Measurements from ENCODE around the gene D2HGDH.

D2HGDH gene

DNA sequence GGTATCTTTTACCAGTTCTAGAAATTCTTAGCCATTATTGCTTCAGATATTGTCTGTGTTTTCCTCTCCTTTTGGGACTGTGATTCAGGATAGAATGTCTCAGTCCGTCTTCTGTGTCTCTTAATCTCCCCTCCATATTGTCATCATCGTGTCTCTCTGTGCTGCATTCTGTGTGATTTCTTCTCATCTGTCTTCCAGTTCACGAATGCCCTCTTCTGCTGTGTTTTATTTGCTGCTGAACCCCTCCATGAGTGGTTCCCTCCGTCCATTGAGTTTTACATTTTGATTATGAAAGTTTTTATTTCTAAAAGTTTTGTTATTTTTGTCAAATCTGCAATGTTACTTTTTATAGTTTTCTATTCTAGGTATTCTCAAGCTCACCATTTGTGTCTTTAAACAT is 11.7 kb downstream of the D2HGDH start:
- Histone ChIP-seq H3K4ac (ENCODE audit: low read depth, low read length) (no peak overlapping the region), H3K18ac (ENCODE audit: low read length) (no peak overlapping the region), H2BK120ac (ENCODE audit: low read depth, low read length) (no peak overlapping the region), H3K27ac (ENCODE audit: low read depth, low read length) (no peak overlapping the region), H3K36me3 (ENCODE audit: control insufficient read depth, insufficient read depth, low read length) (no peaks in the 10 kb centered on the region), H3K23ac (ENCODE audit: low read length) (no peak overlapping the region), H3K9ac (ENCODE audit: low read length) (no peak overlapping the region), H3K56ac (ENCODE audit: low read length) (no peak overlapping the region), H4K8ac (ENCODE audit: low read depth, low read length) (no peak overlapping the region), H3K4me2 (ENCODE audit: low read length) (no peak overlapping the region), H3K79me2 (ENCODE audit: control insufficient read depth, insufficient read depth, low read length) (no peaks in the 10 kb centered on the region), H3K4me1 (ENCODE audit: control insufficient read depth, low read depth, low read length) (no peaks in the 10 kb centered on the region), H3K79me1 (ENCODE audit: low read length) (no peaks in the 10 kb centered on the region), H4K5ac (ENCODE audit: low read length) (no peak overlapping the region), H3K27me3 (ENCODE audit: insufficient read depth, low read length, poor library complexity) (no peaks in the 10 kb centered on the region), H2AK5ac (ENCODE audit: low read length) (no peak overlapping the region), H2BK15ac (replicated peaks; ENCODE audit: low read depth) (no peak overlapping the region), H3K4me3 (ENCODE audit: low read length) (no peak overlapping the region), H2BK5ac (ENCODE audit: low read length) (no peak overlapping the region)
- no CpG with 5 or more reads among the region's 4 CpGs for WGBS (ENCODE audit: extremely low coverage, insufficient coverage, low lambda C conversion rate)
- DNase-seq = no peak

DNA sequence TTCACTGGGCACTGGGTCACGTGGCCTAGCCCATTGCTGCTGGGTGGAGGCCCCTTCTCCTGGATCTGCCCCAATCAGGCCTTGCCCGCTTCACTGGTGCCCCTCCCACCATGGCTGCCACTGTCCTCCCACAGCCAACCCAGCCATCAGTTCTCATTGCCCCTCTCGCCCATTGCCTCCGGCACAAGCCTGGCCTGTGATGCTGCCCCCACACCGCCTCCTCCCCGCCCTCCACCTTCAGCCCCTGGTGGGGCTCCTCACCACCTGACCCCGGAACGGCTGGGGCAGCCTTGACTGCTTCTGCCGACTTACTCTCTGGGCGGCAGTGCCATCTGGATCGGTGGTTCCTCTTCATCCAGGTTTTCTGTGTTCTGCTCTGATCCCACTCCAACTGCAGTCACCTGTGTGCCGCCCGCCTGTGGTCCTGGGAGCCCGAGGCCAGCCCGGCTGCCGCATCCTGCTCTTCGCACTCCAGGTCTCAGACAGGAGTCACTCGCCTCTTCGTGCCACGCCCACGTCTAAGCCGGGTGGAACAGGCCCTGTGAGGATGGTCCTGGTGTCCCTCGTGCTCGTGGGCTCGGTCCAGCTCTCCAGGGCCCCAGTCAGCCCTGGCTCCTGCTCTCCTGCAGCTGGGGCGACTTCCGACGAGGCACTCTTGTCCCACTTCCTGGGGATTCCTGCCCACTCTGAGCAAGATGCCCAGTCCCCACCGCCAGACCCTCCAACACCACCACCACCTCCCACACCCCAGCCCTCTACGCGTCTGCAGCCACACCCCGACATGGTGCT is 14.2 kb downstream of the D2HGDH start:
- no peak overlapping the region for H3K18ac ChIP-seq (ENCODE audit: low read length)
- H3K4ac ChIP-seq (ENCODE audit: low read depth, low read length) = no peak overlapping the region
- no peak for DNase-seq
- no peak overlapping the region for H2BK15ac ChIP-seq (replicated peaks; ENCODE audit: low read depth)
- no peaks in the 10 kb centered on the region for H3K36me3 ChIP-seq (ENCODE audit: control insufficient read depth, insufficient read depth, low read length)
- H3K4me2 ChIP-seq (ENCODE audit: low read length) = no peak overlapping the region
- H3K56ac ChIP-seq (ENCODE audit: low read length) = no peak overlapping the region
- WGBS (ENCODE audit: extremely low coverage, insufficient coverage, low lambda C conversion rate) = no CpG with 5 or more reads among the region's 32 CpGs
- H3K4me1 ChIP-seq (ENCODE audit: control insufficient read depth, low read depth, low read length) = no peaks in the 10 kb centered on the region
- H3K27me3 ChIP-seq (ENCODE audit: insufficient read depth, low read length, poor library complexity) = no peaks in the 10 kb centered on the region
- no peak overlapping the region for H3K4me3 ChIP-seq (ENCODE audit: low read length)
- no peaks in the 10 kb centered on the region for H3K79me1 ChIP-seq (ENCODE audit: low read length)
- H2BK120ac ChIP-seq (ENCODE audit: low read depth, low read length) = no peak overlapping the region
- H3K9ac ChIP-seq (ENCODE audit: low read length) = no peak overlapping the region
- H3K27ac ChIP-seq (ENCODE audit: low read depth, low read length) = no peak overlapping the region
- H3K79me2 ChIP-seq (ENCODE audit: control insufficient read depth, insufficient read depth, low read length) = no peaks in the 10 kb centered on the region
- H2AK5ac ChIP-seq (ENCODE audit: low read length) = no peak overlapping the region
- no peak overlapping the region for H4K8ac ChIP-seq (ENCODE audit: low read depth, low read length)
- H4K5ac ChIP-seq (ENCODE audit: low read length) = no peak overlapping the region
- H2BK5ac ChIP-seq (ENCODE audit: low read length) = no peak overlapping the region
- H3K23ac ChIP-seq (ENCODE audit: low read length) = no peak overlapping the region

GRCh38 chr2:241750076-241750840 is 15.8 kb downstream of the D2HGDH start:
- Histone ChIP-seq H3K18ac (ENCODE audit: low read length) (no peak overlapping the region), H4K8ac (ENCODE audit: low read depth, low read length) (no peak overlapping the region), H3K9ac (ENCODE audit: low read length) (no peak overlapping the region), H3K4me2 (ENCODE audit: low read length) (no peak overlapping the region), H4K5ac (ENCODE audit: low read length) (no peak overlapping the region), H3K56ac (ENCODE audit: low read length) (no peak overlapping the region), H3K27me3 (ENCODE audit: insufficient read depth, low read length, poor library complexity) (no peaks in the 10 kb centered on the region), H3K23ac (ENCODE audit: low read length) (no peak overlapping the region), H2BK120ac (ENCODE audit: low read depth, low read length) (no peak overlapping the region), H3K27ac (ENCODE audit: low read depth, low read length) (no peak overlapping the region), H3K79me2 (ENCODE audit: control insufficient read depth, insufficient read depth, low read length) (no peaks in the 10 kb centered on the region), H2BK5ac (ENCODE audit: low read length) (no peak overlapping the region), H2BK15ac (replicated peaks; ENCODE audit: low read depth) (no peak overlapping the region), H3K4me1 (ENCODE audit: control insufficient read depth, low read depth, low read length) (no peaks in the 10 kb centered on the region), H3K79me1 (ENCODE audit: low read length) (no peaks in the 10 kb centered on the region), H3K4me3 (ENCODE audit: low read length) (no peak overlapping the region), H3K36me3 (ENCODE audit: control insufficient read depth, insufficient read depth, low read length) (no peaks in the 10 kb centered on the region), H2AK5ac (ENCODE audit: low read length) (no peak overlapping the region), H3K4ac (ENCODE audit: low read depth, low read length) (no peak overlapping the region)
- DNase-seq = no peak
- WGBS (ENCODE audit: extremely low coverage, insufficient coverage, low lambda C conversion rate) = no CpG with 5 or more reads among the region's 22 CpGs

GRCh38 chr2:241751152-241751551 is 16.7 kb downstream of the D2HGDH start:
- no CpG with 5 or more reads among the region's 15 CpGs for WGBS (ENCODE audit: extremely low coverage, insufficient coverage, low lambda C conversion rate)

GRCh38 chr2:241751776-241752175 is 17.3 kb downstream of the D2HGDH start:
- H3K4me1 ChIP-seq (ENCODE audit: control insufficient read depth, low read depth, low read length) = no peaks in the 10 kb centered on the region

More at GRCh38 chr2:241751152-241751551, 16.7 kb downstream of the D2HGDH start:
- no peak overlapping the region for H4K5ac ChIP-seq (ENCODE audit: low read length)
- H4K8ac ChIP-seq (ENCODE audit: low read depth, low read length) = no peak overlapping the region
- no peak overlapping the region for H3K4me2 ChIP-seq (ENCODE audit: low read length)
- H3K27me3 ChIP-seq (ENCODE audit: insufficient read depth, low read length, poor library complexity) = no peaks in the 10 kb centered on the region
- no peaks in the 10 kb centered on the region for H3K4me1 ChIP-seq (ENCODE audit: control insufficient read depth, low read depth, low read length)
- no peak overlapping the region for H3K9ac ChIP-seq (ENCODE audit: low read length)
- H3K36me3 ChIP-seq (ENCODE audit: control insufficient read depth, insufficient read depth, low read length) = no peaks in the 10 kb centered on the region
- H3K4me3 ChIP-seq (ENCODE audit: low read length) = no peak overlapping the region
- H3K79me2 ChIP-seq (ENCODE audit: control insufficient read depth, insufficient read depth, low read length) = no peaks in the 10 kb centered on the region
- no peak overlapping the region for H3K23ac ChIP-seq (ENCODE audit: low read length)
- H2BK15ac ChIP-seq (replicated peaks; ENCODE audit: low read depth) = no peak overlapping the region
- DNase-seq = no peak
- no peak overlapping the region for H3K27ac ChIP-seq (ENCODE audit: low read depth, low read length)
- no peak overlapping the region for H2AK5ac ChIP-seq (ENCODE audit: low read length)
- no peaks in the 10 kb centered on the region for H3K79me1 ChIP-seq (ENCODE audit: low read length)
- no peak overlapping the region for H2BK120ac ChIP-seq (ENCODE audit: low read depth, low read length)
- H2BK5ac ChIP-seq (ENCODE audit: low read length) = no peak overlapping the region
- no peak overlapping the region for H3K56ac ChIP-seq (ENCODE audit: low read length)
- no peak overlapping the region for H3K18ac ChIP-seq (ENCODE audit: low read length)
- H3K4ac ChIP-seq (ENCODE audit: low read depth, low read length) = no peak overlapping the region

More at GRCh38 chr2:241751776-241752175, 17.3 kb downstream of the D2HGDH start:
- no peak overlapping the region for H3K9ac ChIP-seq (ENCODE audit: low read length)
- no peak overlapping the region for H2BK15ac ChIP-seq (replicated peaks; ENCODE audit: low read depth)
- no peak overlapping the region for H3K4me2 ChIP-seq (ENCODE audit: low read length)
- H3K56ac ChIP-seq (ENCODE audit: low read length) = no peak overlapping the region
- H3K4ac ChIP-seq (ENCODE audit: low read depth, low read length) = no peak overlapping the region
- H2BK120ac ChIP-seq (ENCODE audit: low read depth, low read length) = no peak overlapping the region
- DNase-seq = no peak
- no peak overlapping the region for H3K18ac ChIP-seq (ENCODE audit: low read length)
- no peaks in the 10 kb centered on the region for H3K79me1 ChIP-seq (ENCODE audit: low read length)
- H3K4me3 ChIP-seq (ENCODE audit: low read length) = no peak overlapping the region
- WGBS (ENCODE audit: extremely low coverage, insufficient coverage, low lambda C conversion rate) = no CpG with 5 or more reads among the region's 18 CpGs
- no peaks in the 10 kb centered on the region for H3K36me3 ChIP-seq (ENCODE audit: control insufficient read depth, insufficient read depth, low read length)
- H4K5ac ChIP-seq (ENCODE audit: low read length) = no peak overlapping the region
- no peaks in the 10 kb centered on the region for H3K27me3 ChIP-seq (ENCODE audit: insufficient read depth, low read length, poor library complexity)
- H2AK5ac ChIP-seq (ENCODE audit: low read length) = no peak overlapping the region
- no peak overlapping the region for H3K23ac ChIP-seq (ENCODE audit: low read length)
- H4K8ac ChIP-seq (ENCODE audit: low read depth, low read length) = no peak overlapping the region
- H2BK5ac ChIP-seq (ENCODE audit: low read length) = no peak overlapping the region
- H3K79me2 ChIP-seq (ENCODE audit: control insufficient read depth, insufficient read depth, low read length) = no peaks in the 10 kb centered on the region
- H3K27ac ChIP-seq (ENCODE audit: low read depth, low read length) = no peak overlapping the region
